HG03457 (cell line): ENCODE results near the gene GLIPR1L2.
A peak's percentile ranks its signal among the peaks of the same experiment; 100 is the strongest.

Experiments
- ATAC-seq: cut with Tn5 transposase; IDR thresholded peaks from one replicate; pipeline ENCODE4 v1.9.1; 2021; ENCODE audit warnings: moderate number of reproducible peaks; ENCODE audit not compliant: unreplicated experiment

GLIPR1L2 gene

DNA sequence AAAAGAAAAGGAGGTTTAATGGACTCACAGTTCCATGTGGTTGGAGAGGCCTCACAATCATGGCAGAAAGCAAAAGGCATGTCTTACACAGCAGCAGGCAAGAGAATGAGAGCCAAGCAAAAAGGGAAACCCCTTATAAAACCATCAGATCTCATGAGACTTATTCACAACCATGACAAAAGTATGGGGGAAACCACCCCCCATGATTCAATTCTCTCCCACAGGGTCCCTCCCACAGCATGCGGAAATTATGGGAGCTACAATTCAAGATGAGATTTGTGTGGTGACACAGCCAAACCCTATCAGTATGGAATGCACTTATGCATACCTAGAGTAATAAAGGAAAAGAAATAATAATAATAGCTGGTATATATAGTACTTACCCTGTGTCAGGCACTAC is 85.2 kb downstream of the GLIPR1L2 start:
- no peak for ATAC-seq

DNA sequence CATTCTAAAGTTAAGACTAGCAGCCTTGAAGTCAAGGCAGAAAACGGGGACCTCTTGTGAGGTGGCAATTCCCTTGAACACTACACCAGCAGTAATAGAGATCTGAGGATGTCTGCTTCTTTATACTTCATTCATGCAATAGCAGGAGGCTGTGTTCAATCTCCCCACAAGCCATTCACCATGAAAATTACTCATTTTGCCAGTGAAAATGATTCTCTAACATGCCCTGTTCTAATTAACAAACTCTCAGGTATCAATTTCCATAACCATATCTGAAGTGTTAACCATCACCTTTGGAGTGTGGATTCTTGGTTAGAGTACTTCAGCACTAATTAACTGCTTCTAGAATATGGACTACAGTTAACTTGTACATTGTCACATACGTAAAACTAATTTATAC is 86.2 kb downstream of the GLIPR1L2 start:
- no peak for ATAC-seq

DNA sequence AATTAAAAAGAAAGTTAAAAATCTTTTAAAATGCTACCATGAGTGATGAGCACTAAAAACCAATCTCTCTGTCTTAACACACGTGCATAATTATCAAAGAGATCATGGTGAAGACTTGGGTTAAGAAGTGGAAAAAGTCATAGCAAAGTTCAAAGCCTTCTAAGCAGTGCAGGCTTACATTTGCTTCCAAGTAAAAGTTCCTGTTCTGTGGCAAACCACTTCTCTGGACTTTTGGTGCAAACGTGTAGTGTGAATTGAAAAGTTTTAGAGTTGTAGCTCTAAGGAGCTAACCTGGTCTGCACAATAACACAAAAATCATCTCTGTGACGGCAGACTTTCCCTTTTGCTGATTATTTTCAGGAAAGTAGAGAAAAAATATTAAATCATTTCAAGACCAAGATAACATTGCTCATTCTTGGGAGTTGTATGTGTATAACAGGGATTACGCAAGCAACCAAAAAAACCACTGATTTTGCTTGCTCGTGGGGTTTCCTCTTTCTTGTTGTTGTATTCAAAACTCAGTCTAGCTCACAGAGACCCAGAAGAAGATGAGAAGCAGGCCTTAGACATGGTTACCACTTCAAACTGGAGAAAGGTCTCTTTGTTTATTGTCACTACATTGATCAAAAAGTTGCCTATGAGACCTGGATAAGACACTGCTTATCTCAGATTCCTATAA is 87.4 kb downstream of the GLIPR1L2 start:
- peak; percentile 22 for ATAC-seq

GRCh38 chr12:75479963-75480461 is 89.1 kb downstream of the GLIPR1L2 start:
- peak; percentile 36 for ATAC-seq

DNA sequence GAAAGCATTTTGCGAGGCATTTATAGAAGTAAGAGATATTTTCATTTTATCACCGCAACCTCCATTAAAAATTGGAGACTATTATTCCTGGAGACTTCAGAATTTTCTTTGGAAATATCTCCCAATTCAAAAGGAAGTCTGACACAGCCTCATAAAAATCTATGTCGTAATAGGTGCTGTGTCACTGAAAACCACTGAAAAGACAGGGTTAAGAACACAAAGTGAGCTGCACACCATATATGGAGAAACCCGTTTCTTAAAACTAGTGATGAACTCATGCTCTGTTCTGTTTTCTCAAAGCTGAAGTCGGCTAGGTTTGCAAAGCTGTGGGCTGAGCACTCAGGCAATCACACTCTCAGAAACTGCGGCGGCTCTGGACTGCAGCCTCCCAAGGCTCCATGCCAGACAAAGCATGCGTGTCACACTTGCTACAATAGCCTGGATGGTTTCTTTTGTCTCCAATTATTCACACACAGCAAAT is 89.6 kb downstream of the GLIPR1L2 start, which contains the start of gene GLIPR1:
Gene GLIPR1 (plus strand): TSS at position 287 of the 481 bp plus-strand sequence. CDS start 126 bp downstream, at position 413.
- peak; percentile 90 for ATAC-seq

DNA sequence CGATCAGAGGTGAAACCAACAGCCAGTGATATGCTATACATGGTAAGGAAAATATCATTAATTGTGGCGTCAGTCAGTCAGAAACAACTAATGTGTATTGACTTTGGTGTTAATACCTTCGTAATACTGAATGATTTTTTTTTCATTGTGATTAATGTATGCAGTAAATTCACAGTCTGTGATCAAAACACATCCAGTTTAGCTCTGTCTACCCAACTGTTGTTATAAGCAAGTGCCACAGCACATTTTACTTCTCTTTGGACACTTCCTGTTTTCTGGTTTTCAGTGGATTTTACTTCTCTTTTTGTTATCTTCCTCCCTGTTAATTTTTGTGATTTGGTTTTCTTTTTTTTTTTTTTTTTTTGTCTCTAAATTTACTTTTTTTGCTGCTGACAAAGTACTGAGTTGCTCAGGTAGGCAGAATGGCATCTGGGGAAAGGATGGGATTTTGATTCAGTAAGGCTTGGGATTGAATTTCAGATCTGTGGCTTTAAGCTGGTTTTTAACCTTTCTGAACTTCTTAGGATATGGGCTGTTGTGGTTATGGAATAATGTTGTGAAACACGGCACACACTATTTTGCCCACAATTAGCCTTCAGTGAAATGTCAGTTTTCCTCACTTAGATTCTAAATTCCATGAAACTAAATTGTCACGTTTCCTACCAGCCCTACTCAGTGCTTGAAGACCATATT is 90.3 kb downstream of the GLIPR1L2 start:
- peak; percentile 7 for ATAC-seq

- ATAC-seq: no peak
These were observed 90.9 kb downstream of the GLIPR1L2 start for GRCh38 chr12:75481774-75482173.
